Stimulated activated CD4-positive, alpha-beta T cell treated with anti-CD3 and anti-CD28 coated beads, Interleukin-12 subunit alpha, Interleukin-12 subunit beta, amount 100 ng/mL, for 48 hours (primary cell): ENCODE data around the gene UGT1A9.

ENCODE experiments used
- DNase-seq, 3 donors: peaks; one replicate each; pipeline ENCODE4 v3.0.0-alpha.2; 2020; ENCODE audit warnings: low read depth in 2 of 3, low spot score in 1 of 3

UGT1A9 gene

GRCh38 chr2:233794128-233794658, 122.5 kb downstream of the UGT1A9 start:
- DNase-seq, result no peak

GRCh38 chr2:233795735-233796171, 124.1 kb downstream of the UGT1A9 start:
- DNase-seq, result no peak

GRCh38 chr2:233796254-233796653, 124.6 kb downstream of the UGT1A9 start:
- no peak for DNase-seq

- no peak for DNase-seq
These were observed 126.8 kb downstream of the UGT1A9 start for GRCh38 chr2:233798335-233799086.

- no peak for DNase-seq
These were observed 127.5 kb downstream of the UGT1A9 start for GRCh38 chr2:233799087-233799665.

- DNase-seq, result no peak
These were observed 128.0 kb downstream of the UGT1A9 start for GRCh38 chr2:233799716-233800115.

GRCh38 chr2:233800208-233800607, 128.5 kb downstream of the UGT1A9 start:
- no peak for DNase-seq

DNA sequence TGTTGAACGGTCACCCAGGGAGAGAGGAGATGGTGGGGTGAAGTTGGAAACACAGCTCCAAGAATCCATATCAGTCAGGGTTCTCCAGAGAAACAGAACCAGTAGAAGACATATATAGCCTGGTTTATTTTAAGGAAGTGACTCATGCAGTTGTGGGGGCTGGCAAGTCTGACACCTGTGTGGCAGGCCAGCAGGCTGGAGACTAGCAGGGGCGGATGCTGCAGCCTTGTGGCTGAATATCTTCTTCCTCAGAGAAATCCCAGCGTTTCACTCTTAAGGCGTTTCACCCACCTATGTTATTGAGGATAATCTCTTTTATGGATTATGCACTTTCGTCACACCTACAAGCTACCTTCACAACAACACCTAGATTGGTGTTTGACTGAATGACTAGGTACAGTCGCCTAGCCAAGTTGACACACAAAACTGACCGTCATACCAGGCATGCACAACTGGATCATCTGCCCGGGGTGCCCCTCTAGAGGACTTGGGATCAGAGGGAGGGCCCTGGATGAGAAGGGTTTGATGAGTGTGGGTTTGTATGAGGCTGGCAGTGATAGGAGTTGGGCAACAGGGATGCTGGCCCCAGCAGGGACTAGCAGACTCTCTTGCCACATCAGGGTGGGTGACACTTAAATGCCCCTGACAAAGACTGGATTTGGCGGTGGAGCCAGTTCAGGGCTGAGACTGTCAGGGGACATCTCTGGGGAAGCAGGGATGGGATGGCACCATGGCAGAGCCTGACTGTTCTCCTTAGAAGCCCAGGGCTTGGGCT, 129.8 kb downstream of the UGT1A9 start:
- DNase-seq, result no peak

DNA sequence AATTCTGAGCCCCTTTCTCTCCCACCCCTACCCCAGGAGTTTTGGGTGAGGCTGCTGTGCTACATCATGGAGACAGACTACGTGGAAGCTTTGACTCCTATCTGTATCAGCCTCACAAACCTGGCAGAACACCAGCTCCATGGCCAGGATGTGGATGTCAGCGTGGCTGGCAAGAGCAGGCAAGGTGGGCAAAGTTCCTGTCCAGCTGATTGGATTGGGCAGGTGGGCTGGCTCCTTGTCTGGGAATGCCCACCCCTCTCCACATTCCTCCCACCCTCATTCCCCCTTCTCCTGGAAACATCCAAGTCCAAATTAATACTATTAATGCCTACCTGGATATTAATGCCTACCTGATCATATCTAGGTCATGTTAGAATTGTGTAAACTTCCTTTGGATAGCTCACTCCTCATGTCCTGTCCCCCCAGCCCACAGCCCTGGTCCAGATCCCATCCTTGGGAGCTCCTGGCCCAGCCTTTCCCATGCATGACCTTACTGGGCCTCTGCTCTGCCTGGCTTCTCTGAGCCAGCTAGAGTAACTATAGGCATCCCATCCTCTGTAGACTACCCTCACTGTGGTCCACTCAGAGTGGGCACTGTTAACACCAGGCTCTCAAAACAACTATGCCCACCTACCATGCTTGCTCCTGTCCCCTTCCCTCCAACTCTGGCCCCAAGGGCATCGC, 130.6 kb downstream of the UGT1A9 start:
- no peak for DNase-seq

DNA sequence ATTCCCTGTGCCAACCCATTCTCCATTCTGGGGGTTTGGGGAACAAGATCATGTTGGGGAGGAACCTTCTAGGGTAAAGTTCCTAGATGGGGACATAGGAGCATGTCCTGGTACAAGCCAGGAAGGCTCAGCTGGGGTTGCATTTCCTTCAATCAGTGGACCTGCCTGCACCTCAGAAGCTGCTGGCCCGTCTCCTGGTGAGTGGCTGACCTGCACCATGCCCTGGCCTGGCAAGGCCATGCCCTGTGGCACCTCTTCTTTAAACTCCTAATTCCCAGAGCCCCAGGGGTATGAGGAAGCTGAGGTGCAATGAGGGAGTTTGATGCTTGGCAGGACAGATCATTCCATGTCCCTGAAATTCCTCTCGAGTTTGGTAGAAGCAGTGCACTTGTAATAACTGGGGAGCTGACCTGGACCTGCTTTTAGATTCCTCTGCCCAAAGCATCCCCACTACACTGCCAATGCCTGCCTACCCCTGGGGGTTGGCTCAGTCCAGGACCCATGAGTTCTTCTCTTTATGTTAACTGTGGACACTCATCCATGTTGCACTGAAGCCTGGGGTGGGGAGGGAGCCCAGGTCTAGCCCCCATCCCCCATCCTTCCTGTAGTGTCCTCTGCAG, 131.7 kb downstream of the UGT1A9 start:
- DNase-seq, result no peak

DNA sequence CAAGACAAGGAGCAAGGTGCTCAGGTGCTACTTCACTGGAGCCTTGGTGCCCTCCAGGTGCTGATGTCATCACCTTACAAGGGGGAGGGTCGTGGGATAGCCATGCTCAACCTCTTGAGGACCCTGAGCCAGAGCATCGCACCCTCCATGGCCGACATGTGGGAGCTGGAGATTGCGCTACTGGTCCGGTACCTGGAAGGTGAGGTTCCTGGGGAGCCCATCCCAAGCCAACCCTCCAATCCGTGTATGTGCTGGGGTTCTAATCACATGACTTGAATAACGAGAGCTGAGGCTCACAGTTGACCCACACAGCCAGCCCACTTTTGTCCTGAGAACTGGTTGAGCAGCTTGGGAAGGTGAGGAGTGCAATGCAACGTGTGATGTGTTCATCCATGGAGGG, 132.3 kb downstream of the UGT1A9 start:
- DNase-seq, result no peak

GRCh38 chr2:233807215-233807865, 135.6 kb downstream of the UGT1A9 start:
- DNase-seq, result no peak

DNA sequence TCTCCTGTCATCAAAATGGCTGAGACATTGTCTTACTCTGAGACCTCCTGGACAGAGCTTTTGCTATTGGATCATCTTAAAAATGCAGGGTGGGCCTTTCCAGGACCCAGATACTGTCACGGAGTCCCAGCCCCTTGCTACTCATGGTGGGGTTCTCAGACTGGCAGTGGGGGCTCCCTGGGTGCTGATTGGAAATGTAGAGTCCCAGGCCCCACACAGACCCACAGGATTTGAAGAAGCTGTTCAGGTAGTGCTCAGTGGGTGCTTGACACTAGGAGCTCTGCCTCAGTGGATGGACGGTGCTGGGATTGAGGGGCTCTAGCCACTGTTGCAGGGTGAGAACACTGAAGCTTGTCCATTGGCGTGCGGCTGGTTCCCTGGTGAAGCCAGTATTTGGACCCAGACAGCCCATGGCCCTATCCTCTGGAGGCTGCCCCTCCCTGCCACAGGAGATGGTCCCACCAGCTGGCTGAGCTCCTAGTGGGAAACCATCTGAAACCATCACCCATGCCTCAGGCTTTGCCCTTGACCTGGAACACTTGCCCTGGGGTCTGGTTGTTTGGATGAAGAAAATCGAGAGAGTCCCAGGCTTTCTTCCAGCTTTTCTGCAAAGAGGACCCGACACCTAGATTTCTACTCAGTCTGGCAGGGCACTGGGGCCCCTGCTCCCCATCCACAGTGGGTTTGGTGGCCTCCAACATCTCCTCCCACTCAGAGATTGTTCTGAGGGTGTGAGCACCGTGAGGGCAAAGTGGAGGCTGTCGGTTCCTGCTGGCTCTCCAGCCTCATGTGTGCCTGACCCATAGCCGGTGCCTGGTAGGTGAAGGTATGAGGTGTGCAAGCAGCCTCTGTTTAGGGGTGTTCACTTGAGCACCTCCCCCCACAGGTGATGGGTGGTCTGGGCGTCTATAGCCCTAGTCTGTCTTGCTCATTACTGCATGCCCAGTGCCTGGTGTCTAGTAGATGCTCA, 136.6 kb downstream of the UGT1A9 start:
- no peak for DNase-seq

- no peak for DNase-seq
These were observed 138.7 kb downstream of the UGT1A9 start for GRCh38 chr2:233810385-233810784.

DNA sequence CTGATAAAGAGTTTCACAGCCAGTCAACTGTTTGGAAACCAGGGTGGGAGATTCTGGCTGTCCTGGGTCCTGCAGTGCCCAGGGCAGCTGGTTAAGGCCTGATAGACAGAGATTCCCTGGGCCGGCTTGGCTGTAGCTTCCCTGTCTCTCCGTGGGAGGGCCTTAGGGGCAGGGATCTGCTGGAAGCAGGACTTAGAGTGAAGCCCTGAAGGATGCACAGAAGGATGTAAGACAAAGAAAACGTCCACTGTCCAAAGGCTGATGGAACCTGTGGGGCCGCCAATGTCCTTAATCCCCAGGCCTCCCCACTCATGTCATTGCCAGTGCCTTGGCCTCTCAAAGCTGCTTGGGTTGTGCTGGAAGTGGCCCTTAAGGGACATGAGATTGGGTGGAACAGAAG, 139.4 kb downstream of the UGT1A9 start:
- no peak for DNase-seq

DNA sequence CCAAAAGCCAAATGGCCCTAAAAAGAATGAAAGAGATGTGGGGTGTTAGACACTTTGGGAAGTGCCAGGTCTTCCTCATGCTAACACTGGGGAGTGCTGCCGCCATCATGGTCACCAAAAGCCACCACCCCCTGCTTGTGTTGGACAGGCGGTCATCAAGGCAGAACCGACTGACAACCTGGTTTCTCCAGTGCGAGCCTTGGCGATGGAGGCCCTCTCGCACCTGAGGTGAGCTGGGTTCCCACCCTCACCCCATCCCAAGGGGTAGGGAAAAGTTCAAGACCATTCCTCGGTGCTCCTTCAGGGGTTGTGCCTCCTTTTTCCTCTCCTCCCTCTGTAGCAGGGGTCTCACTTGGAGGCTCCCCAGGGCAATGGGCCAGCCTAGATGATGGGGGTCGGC, 140.0 kb downstream of the UGT1A9 start:
- DNase-seq, result no peak

DNA sequence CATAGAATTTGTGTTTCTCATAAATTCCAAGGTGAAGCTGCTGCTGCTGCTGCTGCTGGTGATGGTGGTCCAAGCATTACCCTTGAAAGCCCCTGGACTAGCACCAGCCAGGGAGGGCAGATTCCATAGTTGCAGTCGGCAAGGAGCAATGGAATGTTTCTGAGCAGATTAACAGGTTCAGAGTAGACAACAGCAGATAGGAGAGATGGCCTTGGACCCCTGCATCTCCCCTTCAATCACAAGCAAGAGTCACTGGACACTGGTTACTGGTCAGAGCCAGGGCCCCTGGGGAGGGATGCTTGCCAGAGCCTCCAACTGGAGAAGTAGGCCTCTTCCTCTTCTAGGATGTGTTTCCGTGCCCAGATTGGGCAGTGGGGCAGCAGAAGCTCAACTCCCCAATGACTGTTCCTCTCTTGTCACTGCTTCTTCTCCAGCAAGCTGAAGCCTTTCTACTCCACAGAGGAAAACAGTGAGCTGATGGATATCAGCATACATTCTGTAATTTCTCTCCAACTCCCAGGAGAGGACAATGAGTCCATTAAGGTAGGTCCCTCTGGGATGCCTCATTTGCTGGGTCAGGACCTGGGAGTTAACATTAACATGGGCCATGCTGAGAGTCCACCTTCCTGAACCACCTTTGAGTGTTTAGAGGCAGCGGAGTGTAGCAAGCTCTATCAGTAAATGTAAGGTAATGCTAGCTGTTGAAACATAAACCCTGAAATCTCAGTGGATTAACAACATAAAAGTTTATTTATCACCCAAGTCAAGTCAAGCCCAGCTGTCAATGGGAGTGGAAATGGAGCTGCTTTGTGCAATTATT, 141.7 kb downstream of the UGT1A9 start:
- DNase-seq, result no peak

- DNase-seq, result no peak
These were observed 142.5 kb downstream of the UGT1A9 start for GRCh38 chr2:233814056-233814835.
